Activated CD8-positive, alpha-beta memory T cell treated with anti-CD3 and anti-CD28 coated beads, Interleukin-2, amount 10 ng/mL, durations not matched to agents 7 days and 5 days (primary cell): ENCODE data around the gene RASA3. TPM values are rescaled to one million over a fixed set of nuclear protein-coding genes. Genes with fewer than 3 reads are reported as not detected.
"Not testable (repeated sequence)": the region's sequence is repeated elsewhere in the genome, so short reads cannot be mapped to it uniquely, and the experiment has no call there.

Experiments
- ATAC-seq: fragments of 150-1000 bp; cut with Tn5 transposase; one replicate; pipeline ENCODE4 v1.10.0; 2021; ENCODE audit warnings: moderate library complexity
- CTCF ChIA-PET: fragments of 350-600 bp; sonication (Branson Sonifier 250); formaldehyde crosslinking; loops from one replicate; lab custom pipeline; 2021; ENCODE audit warnings: antibody characterized with exemption; lab: Charles Lee
- DNase-seq: peaks from one replicate; pipeline ENCODE4 v3.0.0-alpha.2; 2020
- H3K27ac Mint-ChIP-seq: one replicate; pipeline ENCODE4 v1.8.0; 2021; ENCODE audit warnings: mild to moderate bottlenecking, mixed read lengths
- H3K27me3 Mint-ChIP-seq: one replicate; pipeline ENCODE4 v1.8.0; 2021; ENCODE audit warnings: mixed read lengths
- H3K36me3 Mint-ChIP-seq: one replicate; pipeline ENCODE4 v1.8.0; 2021; ENCODE audit warnings: mild to moderate bottlenecking, mixed read lengths
- H3K4me1 Mint-ChIP-seq: one replicate; pipeline ENCODE4 v1.8.0; 2021; ENCODE audit warnings: mixed read lengths
- H3K4me3 Mint-ChIP-seq: one replicate; pipeline ENCODE4 v1.8.0; 2021; ENCODE audit warnings: mild to moderate bottlenecking, moderate library complexity, mixed read lengths
- H3K9me3 Mint-ChIP-seq: one replicate; pipeline ENCODE4 v1.8.0; 2022; ENCODE audit warnings: low read depth, mixed read lengths
- total RNA-seq, 2 experiments: library from RNA; stranded (reverse); gene quantifications; one replicate each; pipeline ENCODE4 v1.2.3, GENCODE V29; 2021

RASA3 gene
- total RNA-seq, 2 experiments from 2014 or later, result 16.3 to 49.2 TPM

DNA sequence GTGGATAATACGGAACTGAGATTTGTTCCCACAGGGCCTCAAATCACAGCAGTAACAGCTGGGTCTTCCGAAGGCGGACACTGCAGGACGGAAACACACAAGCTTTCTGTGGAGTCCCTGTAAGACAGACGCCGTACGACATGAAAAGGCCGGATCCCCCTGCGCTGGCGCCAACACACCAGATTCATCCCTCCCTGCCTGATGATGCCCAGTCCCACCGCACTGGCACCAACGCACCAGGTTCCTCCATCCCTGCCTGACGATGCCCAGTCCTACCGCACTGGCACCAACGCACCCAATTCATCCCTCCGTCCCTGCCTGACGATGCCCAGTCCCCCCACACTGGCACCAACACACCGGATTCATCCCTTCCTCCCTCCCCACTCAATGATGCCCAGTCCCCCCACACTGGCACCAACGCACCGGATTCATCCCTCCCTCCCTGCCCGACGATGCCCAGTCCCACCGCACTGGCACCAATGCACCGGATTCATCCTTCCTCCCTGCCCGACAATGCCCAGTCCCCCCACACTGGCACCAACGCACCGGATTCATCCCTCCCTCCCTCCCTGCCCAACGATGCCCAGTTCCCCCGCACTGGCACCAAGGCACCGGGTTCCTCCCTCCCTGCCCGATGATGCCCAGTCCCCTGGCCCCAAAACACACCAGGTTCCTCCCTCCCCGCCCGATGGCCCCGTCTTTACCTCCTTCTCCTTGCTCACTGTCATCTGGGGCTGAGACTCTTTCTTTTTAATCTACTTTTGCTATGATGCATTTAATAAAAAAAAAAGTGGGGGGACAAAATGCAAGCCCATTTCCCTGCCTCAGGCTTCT lies 55.1 kb downstream of the RASA3 start:
- DNase-seq (no peak), ATAC-seq (no peak)
- peaks cover 16% of the 10 kb centered on the region for H3K36me3 Mint-ChIP-seq
- no peak overlapping the region for H3K4me3 Mint-ChIP-seq
- no peaks in the 10 kb centered on the region for H3K9me3 Mint-ChIP-seq
- H3K27me3 Mint-ChIP-seq, result no peaks in the 10 kb centered on the region
- CTCF ChIA-PET, result no interaction called here
- no peaks in the 10 kb centered on the region for H3K4me1 Mint-ChIP-seq
- no peak overlapping the region for H3K27ac Mint-ChIP-seq

DNA sequence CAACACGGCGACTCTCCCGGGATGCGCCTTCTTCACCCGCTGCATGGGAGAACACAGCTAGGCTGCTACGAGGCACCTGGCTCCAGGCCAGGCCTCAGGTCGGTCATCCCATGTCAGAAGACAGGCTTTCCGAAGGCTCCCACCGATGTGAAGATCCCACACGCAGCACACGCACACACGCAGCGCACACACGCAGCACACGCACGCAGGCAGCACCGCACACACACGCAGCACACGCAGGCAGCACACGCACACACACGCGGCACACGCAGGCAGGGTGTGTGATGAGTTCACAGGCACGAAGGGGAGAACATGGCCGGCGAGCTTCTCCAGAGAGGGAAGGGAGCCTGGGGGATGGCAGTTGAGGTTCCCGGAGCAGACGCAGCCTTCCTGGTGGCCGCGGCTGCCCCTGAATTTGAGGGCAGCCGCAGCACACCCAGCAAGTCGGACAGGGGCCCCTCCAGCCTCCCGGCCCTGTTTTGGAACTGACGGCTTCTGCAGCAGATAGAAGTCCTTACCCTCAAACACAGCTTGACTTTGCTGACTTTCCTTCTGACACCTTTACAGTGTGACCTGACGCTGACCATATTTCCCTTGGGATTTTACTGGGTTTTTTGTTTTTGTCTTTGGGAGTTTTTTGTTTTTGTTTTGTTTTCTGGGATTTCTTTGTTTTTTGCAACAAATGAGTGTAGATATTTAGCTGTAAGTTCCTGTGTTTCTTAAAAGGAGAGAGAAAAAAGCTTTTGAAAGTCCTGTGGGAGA lies 55.9 kb downstream of the RASA3 start:
- Mint-ChIP-seq H3K27ac (no peak overlapping the region), H3K27me3 (no peaks in the 10 kb centered on the region), H3K4me3 (no peak overlapping the region), H3K9me3 (no peaks in the 10 kb centered on the region), H3K4me1 (no peaks in the 10 kb centered on the region), H3K36me3 (peaks cover 24% of the 10 kb centered on the region)
- no peak for ATAC-seq
- CTCF ChIA-PET, result no interaction called here
- no peak for DNase-seq

DNA sequence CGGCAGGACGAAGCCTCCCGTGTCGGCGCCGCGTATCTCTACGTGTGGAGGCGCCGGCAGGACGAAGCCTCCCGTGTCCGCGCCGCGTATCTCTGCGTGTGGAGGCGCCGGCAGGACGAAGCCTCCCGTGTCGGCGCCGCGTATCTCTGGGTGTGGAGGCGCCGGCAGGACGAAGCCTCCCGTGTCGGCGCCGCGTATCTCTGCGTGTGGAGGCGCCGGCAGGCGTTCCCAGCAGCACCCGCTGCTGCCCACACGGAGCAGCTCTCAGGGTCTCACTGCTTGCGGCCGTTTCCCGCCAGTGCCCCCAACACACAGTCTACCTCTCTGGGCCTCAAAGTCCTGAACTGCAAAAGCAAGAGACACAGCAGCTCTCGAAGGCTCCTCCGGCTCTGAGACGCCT lies 56.6 kb downstream of the RASA3 start:
- H3K4me3 Mint-ChIP-seq, H3K4me1 Mint-ChIP-seq, CTCF ChIA-PET, H3K9me3 Mint-ChIP-seq, H3K27ac Mint-ChIP-seq, ATAC-seq, H3K27me3 Mint-ChIP-seq, DNase-seq: not testable (repeated sequence)
- peaks cover 30% of the 10 kb centered on the region for H3K36me3 Mint-ChIP-seq

DNA sequence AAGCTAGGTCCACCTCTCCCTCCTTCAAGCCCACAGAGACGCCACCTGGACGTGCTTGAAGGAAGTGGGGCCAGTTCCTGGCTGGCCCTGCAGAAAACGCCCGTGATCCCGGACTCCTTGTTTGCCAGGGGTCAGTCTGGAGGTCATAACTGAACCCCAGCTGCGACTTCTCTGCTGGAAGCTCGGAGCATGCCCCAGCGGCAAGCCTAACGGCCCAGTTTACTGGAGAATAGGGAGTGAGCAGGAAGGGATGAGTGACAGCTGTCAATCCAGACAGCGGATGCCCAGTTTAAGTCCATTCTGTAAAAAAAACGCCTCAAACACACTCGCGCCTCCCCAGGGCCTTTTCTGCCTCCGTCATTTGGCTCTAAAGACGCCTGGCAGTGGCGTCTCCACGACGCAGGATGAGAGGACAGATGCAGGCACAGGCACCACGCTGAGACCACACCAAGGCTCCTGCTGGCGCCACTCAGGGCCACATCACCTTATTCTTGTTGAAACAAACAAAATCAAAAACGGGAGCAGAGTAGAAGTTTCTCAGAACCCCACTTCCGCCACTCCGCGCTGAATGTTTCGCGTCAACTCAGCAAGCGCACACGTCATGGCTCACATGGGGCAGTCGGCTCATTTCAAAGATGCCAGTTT lies 57.6 kb downstream of the RASA3 start:
- Mint-ChIP-seq H3K4me1 (no peaks in the 10 kb centered on the region), H3K27me3 (no peaks in the 10 kb centered on the region), H3K4me3 (no peak overlapping the region), H3K9me3 (peaks cover 3% of the 10 kb centered on the region), H3K27ac (no peak overlapping the region), H3K36me3 (peaks cover 30% of the 10 kb centered on the region)
- ATAC-seq (no peak), DNase-seq (no peak)
- CTCF ChIA-PET, result no interaction called here

DNA sequence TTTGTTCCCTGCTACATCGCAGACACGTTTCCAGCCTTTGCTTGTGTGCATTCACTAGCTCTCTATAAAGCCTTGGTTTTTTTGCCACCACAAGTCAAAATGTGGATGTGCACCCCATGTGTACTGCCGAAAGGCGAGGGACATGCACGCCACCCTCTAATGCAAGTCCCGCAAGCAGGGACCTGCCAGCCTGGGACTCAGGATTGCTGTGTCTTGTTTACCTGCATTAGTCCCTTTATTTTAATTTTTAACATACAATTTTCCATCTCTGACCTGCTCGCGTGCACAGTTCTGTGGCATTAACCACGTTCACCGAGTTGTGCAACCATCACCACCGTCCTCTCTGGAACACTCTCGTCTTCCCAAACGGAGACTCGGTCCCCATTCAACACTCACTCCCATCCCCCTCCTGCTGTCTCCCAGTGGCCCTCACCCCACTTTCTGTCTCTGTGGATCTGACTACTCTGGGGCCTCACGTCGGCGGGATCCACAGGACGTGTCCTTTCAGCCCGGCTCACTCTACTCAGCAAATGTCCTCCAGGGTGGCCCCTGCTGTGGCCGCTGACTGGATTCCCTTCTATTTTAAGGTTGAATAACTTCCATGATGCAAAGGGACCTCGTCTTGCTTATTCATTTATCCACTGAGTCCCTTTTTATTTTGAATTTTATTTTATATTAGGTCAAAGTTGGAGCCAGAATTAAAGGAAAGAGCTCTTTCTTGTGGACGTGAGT lies 58.4 kb downstream of the RASA3 start:
- H3K9me3 Mint-ChIP-seq, result peaks cover 3% of the 10 kb centered on the region
- H3K36me3 Mint-ChIP-seq, result peaks cover 30% of the 10 kb centered on the region
- no peaks in the 10 kb centered on the region for H3K4me1 Mint-ChIP-seq
- DNase-seq (no peak), ATAC-seq (no peak)
- H3K4me3 Mint-ChIP-seq, result no peak overlapping the region
- no peak overlapping the region for H3K27ac Mint-ChIP-seq
- CTCF ChIA-PET, result no interaction called here
- no peaks in the 10 kb centered on the region for H3K27me3 Mint-ChIP-seq

DNA sequence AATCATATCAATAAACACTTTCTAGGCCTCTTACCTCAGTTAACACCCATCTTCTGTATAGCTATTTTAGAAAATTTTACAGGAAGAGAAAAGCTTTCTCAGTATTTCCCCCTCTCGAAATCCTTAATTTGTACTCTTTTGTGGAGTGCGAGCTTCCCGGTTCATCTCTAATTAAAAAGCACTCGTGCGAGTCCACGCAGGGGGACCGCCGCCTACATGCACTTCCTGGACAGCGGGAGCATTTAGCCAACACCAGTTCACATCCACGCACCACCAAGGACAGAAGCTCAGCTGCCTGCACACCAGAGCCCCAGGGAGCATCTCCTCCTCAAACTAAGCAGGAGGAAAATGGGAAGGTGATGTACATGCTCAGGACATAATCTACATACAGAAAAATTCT lies 60.0 kb downstream of the RASA3 start:
- ATAC-seq, result no peak
- CTCF ChIA-PET, result no interaction called here

DNA sequence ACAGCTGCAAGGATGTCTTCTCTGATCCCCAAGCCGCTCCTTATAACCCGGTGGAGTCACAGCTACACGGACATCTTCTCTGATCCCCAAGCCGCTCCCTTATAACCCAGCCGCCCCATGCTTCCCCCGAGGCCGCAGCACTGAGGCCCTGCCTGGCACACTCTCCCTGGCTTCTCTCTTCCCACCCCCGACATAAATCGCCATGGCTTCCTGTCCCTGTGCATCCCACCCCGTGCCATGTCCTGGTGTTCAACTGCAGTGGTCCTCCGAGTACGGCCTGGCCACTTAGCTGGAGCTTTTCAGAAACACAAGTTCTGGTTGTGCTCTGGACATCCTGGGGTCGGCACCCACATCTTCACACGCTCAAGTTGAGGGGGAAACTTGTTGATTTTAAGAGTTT lies 60.4 kb downstream of the RASA3 start:
- no peak overlapping the region for H3K27ac Mint-ChIP-seq
- no peak overlapping the region for H3K4me3 Mint-ChIP-seq
- CTCF ChIA-PET, result no interaction called here
- H3K4me1 Mint-ChIP-seq, result peaks cover 17% of the 10 kb centered on the region
- peaks cover 3% of the 10 kb centered on the region for H3K9me3 Mint-ChIP-seq
- H3K27me3 Mint-ChIP-seq, result no peaks in the 10 kb centered on the region
- ATAC-seq, result no peak
- peaks cover 32% of the 10 kb centered on the region for H3K36me3 Mint-ChIP-seq
- DNase-seq, result no peak

More for the DNA sequence above, 60.0 kb downstream of the RASA3 start:
- DNase-seq, result no peak
- no peak overlapping the region for H3K27ac Mint-ChIP-seq
- H3K27me3 Mint-ChIP-seq, result no peaks in the 10 kb centered on the region
- H3K9me3 Mint-ChIP-seq, result peaks cover 3% of the 10 kb centered on the region
- peaks cover 13% of the 10 kb centered on the region for H3K4me1 Mint-ChIP-seq
- no peak overlapping the region for H3K4me3 Mint-ChIP-seq
- peaks cover 32% of the 10 kb centered on the region for H3K36me3 Mint-ChIP-seq

DNA sequence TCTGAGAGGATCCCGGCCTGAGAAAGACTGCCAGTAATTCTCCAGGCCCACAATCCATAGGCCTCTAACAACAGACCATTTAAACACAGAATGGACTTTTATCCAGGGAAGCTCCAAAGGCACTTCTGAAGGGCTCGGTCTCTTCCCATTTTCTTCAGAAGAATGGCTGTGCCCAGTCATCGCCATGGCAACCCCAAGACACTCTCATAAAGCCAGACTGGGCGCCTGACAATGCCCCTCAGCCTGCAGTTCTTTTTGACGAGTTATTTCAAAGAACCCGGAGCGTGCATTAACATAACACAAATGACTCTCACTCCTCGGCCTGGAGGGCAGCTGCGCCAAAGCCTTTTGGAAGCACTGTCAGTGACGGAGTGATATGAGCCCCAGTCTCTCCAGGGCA lies 61.0 kb downstream of the RASA3 start:
- CTCF ChIA-PET, result no interaction called here
- peaks cover 30% of the 10 kb centered on the region for H3K36me3 Mint-ChIP-seq
- peaks cover 19% of the 10 kb centered on the region for H3K4me1 Mint-ChIP-seq
- no peak overlapping the region for H3K27ac Mint-ChIP-seq
- no peak overlapping the region for H3K4me3 Mint-ChIP-seq
- no peaks in the 10 kb centered on the region for H3K27me3 Mint-ChIP-seq
- H3K9me3 Mint-ChIP-seq, result peaks cover 3% of the 10 kb centered on the region
- DNase-seq, result no peak
- ATAC-seq, result no peak

DNA sequence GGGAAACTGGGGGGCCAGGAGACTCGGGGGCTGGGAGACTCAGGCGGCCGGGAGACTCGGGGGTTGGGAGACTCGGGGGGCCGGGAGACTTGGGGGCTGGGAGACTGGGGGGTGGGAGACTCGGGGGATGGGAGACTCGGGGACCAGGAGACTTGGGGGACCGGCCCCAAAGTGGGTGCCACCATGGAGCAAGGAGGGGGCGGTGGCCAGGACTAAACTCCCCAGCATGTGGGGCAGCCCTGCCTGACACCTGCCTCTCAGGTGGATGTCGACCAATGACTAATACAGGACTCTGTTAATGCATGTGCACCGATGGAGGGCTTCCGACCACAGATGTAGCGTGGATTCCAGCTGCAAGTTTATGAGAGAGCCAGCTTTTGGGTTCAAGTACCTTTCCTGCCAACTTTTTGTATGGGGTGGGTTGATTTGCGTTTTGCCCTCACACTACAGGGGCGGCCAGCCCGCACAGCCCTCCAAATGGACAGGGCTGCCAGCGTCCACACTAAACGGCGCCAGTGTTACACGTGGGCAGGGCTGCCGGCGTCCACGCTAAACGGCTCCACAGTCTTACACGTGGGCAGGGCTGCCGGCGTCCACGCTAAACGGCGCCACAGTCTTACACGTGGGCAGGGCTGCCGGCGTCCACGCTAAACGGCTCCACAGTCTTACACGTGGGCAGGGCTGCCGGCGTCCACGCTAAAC lies 62.2 kb downstream of the RASA3 start:
- H3K4me1 Mint-ChIP-seq, result peaks cover 31% of the 10 kb centered on the region
- H3K4me3 Mint-ChIP-seq, result no peak overlapping the region
- peaks cover 3% of the 10 kb centered on the region for H3K9me3 Mint-ChIP-seq
- ATAC-seq, result no peak
- no peaks in the 10 kb centered on the region for H3K27me3 Mint-ChIP-seq
- DNase-seq, result no peak
- CTCF ChIA-PET, result no interaction called here
- H3K27ac Mint-ChIP-seq, result no peak overlapping the region
- peaks cover 30% of the 10 kb centered on the region for H3K36me3 Mint-ChIP-seq

DNA sequence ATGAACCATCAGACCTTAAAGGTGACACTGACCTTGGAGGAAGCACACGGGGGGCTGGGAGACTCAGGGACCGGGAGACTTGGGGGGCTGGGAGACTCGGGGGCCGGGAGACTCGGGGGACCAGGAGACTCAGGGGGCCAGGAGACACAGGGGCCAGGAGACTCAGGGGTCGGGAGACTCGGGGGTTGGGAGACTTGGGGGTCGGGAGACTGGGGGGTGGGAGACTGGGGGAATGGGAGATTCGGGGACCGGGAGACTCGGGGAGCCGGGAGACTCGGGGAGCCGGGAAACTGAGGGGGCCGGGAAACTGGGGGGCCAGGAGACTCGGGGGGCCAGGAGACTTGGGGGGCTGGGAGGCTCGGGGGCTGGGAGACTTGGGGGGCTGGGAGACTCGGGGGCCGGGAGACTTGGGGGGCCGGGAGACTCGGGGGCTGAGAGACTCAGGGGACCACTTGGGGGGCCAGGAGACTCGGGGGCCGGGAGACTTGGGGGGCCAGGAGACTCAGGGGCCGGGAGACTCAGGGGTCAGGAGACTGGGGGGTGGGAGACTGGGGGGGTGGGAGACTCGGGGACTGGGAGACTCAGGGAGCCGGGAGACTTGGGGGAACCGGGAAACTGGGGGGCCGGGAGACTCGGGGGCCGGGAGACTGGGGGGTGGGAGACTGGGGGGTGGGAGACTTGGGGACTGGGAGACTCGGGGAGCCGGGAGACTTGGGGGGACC lies 62.9 kb downstream of the RASA3 start:
- Mint-ChIP-seq H3K27ac (no peak overlapping the region), H3K4me3 (no peak overlapping the region), H3K9me3 (peaks cover 3% of the 10 kb centered on the region)

DNA sequence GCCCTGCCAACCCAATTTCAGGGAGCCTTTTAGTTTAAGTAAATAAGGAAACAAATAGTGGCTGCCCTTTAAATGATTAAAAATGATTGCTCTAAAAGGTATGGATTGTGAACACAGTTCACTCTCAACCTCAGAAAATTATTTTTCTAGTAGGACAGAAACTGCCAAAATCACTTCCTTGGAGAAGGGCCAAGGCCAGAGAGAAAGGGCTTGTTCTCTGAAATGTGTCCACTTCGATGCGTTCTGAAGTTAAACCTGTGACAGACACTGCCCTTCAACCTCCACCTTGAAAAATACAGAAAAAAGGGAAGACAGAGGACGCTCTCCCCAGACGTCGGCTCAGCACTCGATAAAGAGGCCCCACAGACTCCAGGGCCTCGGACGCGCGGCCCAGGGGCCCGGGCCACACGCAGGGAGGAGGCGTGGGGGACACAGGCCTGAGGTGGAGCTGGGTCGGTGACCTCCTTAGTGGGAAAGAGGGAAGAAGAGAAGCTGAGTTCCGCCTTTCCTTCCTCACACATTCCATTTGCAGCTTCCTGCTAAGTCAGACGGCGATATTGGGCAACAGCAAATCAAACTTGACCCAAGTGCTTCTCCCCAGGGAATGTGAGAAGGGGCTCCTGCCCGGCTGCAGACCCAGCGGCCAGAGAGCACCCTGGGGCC lies 63.6 kb downstream of the RASA3 start:
- peaks cover 27% of the 10 kb centered on the region for H3K36me3 Mint-ChIP-seq
- H3K9me3 Mint-ChIP-seq, result peaks cover 3% of the 10 kb centered on the region
- H3K27me3 Mint-ChIP-seq, result no peaks in the 10 kb centered on the region
- DNase-seq, result no peak
- no peak for ATAC-seq
- no peak overlapping the region for H3K27ac Mint-ChIP-seq
- H3K4me1 Mint-ChIP-seq, result peaks cover 45% of the 10 kb centered on the region
- no peak overlapping the region for H3K4me3 Mint-ChIP-seq
- CTCF ChIA-PET, result no interaction called here

More for the DNA sequence above, 62.9 kb downstream of the RASA3 start:
- CTCF ChIA-PET, result no interaction called here
- H3K4me1 Mint-ChIP-seq, result peaks cover 38% of the 10 kb centered on the region
- H3K27me3 Mint-ChIP-seq, result no peaks in the 10 kb centered on the region
- H3K36me3 Mint-ChIP-seq, result peaks cover 30% of the 10 kb centered on the region
- DNase-seq, result no peak
- ATAC-seq, result no peak
